Measurements from ENCODE around the gene MAST1. TPM values are rescaled to one million over a fixed set of nuclear protein-coding genes. Genes with fewer than 3 reads are reported as not detected.

MAST1 gene
- total RNA-seq, 1 experiment from 2014 or later = 11.2 TPM

DNA sequence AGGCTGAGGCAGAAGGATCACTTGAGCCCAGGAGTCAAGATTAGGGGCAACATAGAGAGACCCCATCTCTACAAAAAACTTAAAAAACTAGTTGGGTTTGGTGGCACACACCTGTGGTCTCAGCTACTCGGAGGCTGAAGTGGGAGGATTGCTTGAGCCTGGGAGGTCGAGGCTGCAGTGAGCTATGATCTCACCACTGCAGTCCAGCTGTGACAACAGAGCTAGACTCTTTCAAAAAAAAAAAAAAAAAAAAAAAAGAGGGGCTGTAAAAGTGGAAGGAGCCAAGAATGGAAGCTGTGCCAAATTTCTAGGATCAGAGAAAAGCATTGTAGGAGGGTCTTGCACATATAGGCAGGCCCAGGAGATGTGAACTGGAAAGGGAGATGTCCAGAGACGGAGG is 33.4 kb downstream of the MAST1 start:
- Histone ChIP-seq H3K9ac (ENCODE audit: low read length) (no peak overlapping the region), H3K4me3 (ENCODE audit: low read length) (no peak overlapping the region), H3K79me2 (ENCODE audit: low read length) (no peaks in the 10 kb centered on the region), H4K20me1 (ENCODE audit: low read length) (no peaks in the 10 kb centered on the region), H3K9me2 (replicated peaks; ENCODE audit: low read length) (no peaks in the 10 kb centered on the region), H3F3A (ENCODE audit: low read length, unreplicated experiment) (no peaks in the 10 kb centered on the region), H3K27ac (ENCODE audit: low read length) (no peak overlapping the region), H3K4me1 (ENCODE audit: insufficient read depth, low read length) (peaks cover 6% of the 10 kb centered on the region; the same call in 1 of the 2 replicates), H3K36me3 (ENCODE audit: low read depth, low read length) (no peaks in the 10 kb centered on the region), H3K27me3 (ENCODE audit: low read length) (no peaks in the 10 kb centered on the region), H3K4me2 (ENCODE audit: low read length) (no peak overlapping the region), H2AFZ (ENCODE audit: low read length) (no peak overlapping the region), H3K9me3 (ENCODE audit: low read length) (no peaks in the 10 kb centered on the region)
- DNase-seq (no peak), ATAC-seq (no peak)
- intact Hi-C loops (cut with micrococcal nuclease) = no loop called here
- BruUV-seq (replicated peaks) = no TSS peak
- TF ChIP-seq, protein P1, sequence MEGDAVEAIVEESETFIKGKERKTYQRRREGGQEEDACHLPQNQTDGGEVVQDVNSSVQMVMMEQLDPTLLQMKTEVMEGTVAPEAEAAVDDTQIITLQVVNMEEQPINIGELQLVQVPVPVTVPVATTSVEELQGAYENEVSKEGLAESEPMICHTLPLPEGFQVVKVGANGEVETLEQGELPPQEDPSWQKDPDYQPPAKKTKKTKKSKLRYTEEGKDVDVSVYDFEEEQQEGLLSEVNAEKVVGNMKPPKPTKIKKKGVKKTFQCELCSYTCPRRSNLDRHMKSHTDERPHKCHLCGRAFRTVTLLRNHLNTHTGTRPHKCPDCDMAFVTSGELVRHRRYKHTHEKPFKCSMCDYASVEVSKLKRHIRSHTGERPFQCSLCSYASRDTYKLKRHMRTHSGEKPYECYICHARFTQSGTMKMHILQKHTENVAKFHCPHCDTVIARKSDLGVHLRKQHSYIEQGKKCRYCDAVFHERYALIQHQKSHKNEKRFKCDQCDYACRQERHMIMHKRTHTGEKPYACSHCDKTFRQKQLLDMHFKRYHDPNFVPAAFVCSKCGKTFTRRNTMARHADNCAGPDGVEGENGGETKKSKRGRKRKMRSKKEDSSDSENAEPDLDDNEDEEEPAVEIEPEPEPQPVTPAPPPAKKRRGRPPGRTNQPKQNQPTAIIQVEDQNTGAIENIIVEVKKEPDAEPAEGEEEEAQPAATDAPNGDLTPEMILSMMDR (conservative IDR thresholded peaks at IDR 0.05; ENCODE audit: low read depth, low read length) = no peak
- no peak for TF ChIP-seq EZH2 (IDR thresholded peaks at IDR 0.05; ENCODE audit: low read length, unreplicated experiment)
- TF ChIP-seq EZH2phosphoT487 (IDR thresholded peaks at IDR 0.05; ENCODE audit: borderline replicate concordance, low read length) = no peak
- CTCF ChIA-PET = interaction anchor here (0.6 kb wide), 2 partner anchors 9 to 19 kb away, joined by 3 to 5 read pairs; partner anchors contain the start of gene GCDH
- POLR2A ChIA-PET (ENCODE audit: unreplicated experiment) = interaction anchor here (0.6 kb wide), 1 partner anchor 79 kb away, joined by 7 read pairs; no protein-coding TSS in a partner anchor

DNA sequence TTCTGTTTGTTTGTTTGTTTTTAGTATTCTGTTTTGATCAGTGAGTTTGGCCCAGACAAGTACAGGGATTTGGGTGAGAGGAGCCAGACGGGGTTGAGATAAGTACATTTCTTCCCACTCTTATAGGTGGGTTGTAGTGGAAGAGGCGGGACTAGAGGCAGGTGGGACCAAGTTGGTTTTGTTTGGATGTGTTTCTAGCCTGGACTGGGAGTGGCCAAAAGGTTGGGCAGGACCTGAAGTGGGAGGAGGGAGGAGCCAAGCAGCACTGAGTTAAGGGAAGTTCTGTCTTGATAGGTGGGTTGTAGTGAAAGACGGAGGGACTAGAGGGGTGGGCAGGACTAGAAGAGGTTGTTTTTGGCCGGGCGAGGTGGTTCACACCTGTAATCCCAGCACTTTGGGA is 33.9 kb downstream of the MAST1 start:
- H3K4me3 ChIP-seq (ENCODE audit: low read length) = no peak overlapping the region
- ChIA-PET CTCF (interaction anchor here (0.6 to 0.7 kb wide), 5 partner anchors 9 to 1975 kb away, joined by 3 to 8 read pairs (median 5); partner anchors contain the start of genes GCDH and MAST1), POLR2A (ENCODE audit: unreplicated experiment) (no interaction called here)
- no peaks in the 10 kb centered on the region for H3K36me3 ChIP-seq (ENCODE audit: low read depth, low read length)
- H3K27ac ChIP-seq (ENCODE audit: low read length) = no peak overlapping the region
- H3K79me2 ChIP-seq (ENCODE audit: low read length) = no peaks in the 10 kb centered on the region
- no peak overlapping the region for H3K9ac ChIP-seq (ENCODE audit: low read length)
- H3K9me2 ChIP-seq (replicated peaks; ENCODE audit: low read length) = no peaks in the 10 kb centered on the region
- no TSS peak for BruUV-seq (replicated peaks)
- intact Hi-C loops (cut with micrococcal nuclease) = no loop called here
- no peaks in the 10 kb centered on the region for H4K20me1 ChIP-seq (ENCODE audit: low read length)
- no peaks in the 10 kb centered on the region for H3K27me3 ChIP-seq (ENCODE audit: low read length)
- no peaks in the 10 kb centered on the region for H3K9me3 ChIP-seq (ENCODE audit: low read length)
- H3K4me2 ChIP-seq (ENCODE audit: low read length) = no peak overlapping the region
- H3K4me1 ChIP-seq (ENCODE audit: insufficient read depth, low read length) = peaks cover 6% of the 10 kb centered on the region; the same call in 1 of the 2 replicates
- no peak overlapping the region for H2AFZ ChIP-seq (ENCODE audit: low read length)
- H3F3A ChIP-seq (ENCODE audit: low read length, unreplicated experiment) = no peaks in the 10 kb centered on the region
- TF ChIP-seq, protein P1 (conservative IDR thresholded peaks at IDR 0.05; ENCODE audit: low read depth, low read length) = no peak
- TF ChIP-seq EZH2 (IDR thresholded peaks at IDR 0.05; ENCODE audit: low read length, unreplicated experiment) (no peak), EZH2phosphoT487 (IDR thresholded peaks at IDR 0.05; ENCODE audit: borderline replicate concordance, low read length) (no peak)
- DNase-seq = peak; percentile 25
- no peak; the same call in 1 of the 2 replicates for ATAC-seq

Measured in PC-3 (cell line).